HepG2 (cell line): Measurements from ENCODE around the gene PKP3. TPM values are rescaled to one million over a fixed set of nuclear protein-coding genes. Genes with fewer than 3 reads are reported as not detected.

Experiments used
- AHR ChIP-seq: IDR thresholded peaks from 2 replicates; pipeline ENCODE4 v1.6.1; 2018; ENCODE audit warnings: missing genetic modification reagents, missing compliant biosample characterization
- CENPT ChIP-seq: sonication (generic); formaldehyde crosslinking; IDR thresholded peaks from 2 replicates; pipeline ENCODE4 v1.8.0; 2022; ENCODE audit warnings: low read depth, mild to moderate bottlenecking, moderate library complexity, missing genetic modification reagents
- CHD2 ChIP-seq: IDR thresholded peaks from 2 replicates; pipeline ENCODE4 v1.6.1; 2011; ENCODE audit warnings: low read depth, low read length, improper control_type of control experiment
- GATA4 ChIP-seq: sonication (generic); IDR thresholded peaks from 2 replicates; pipeline ENCODE4 v1.6.1; 2016; ENCODE audit warnings: antibody characterized with exemption, low read depth, borderline replicate concordance
- KDM5A ChIP-seq: fragments of 200-600 bp; sonication (generic); IDR thresholded peaks from 2 replicates; pipeline ENCODE4 v1.7.0; 2018; ENCODE audit warnings: antibody characterized with exemption, mild to moderate bottlenecking, low read length, borderline replicate concordance
- NFKBIZ ChIP-seq: IDR thresholded peaks from 2 replicates; pipeline ENCODE4 v1.6.1; 2018; ENCODE audit warnings: missing genetic modification reagents, missing compliant biosample characterization
- PCBP1 ChIP-seq: fragments of 200-400 bp; formaldehyde crosslinking; IDR thresholded peaks from 2 replicates; pipeline ENCODE4 v1.6.1; 2017; ENCODE audit warnings: mild to moderate bottlenecking, low read depth, low read length, borderline replicate concordance
- SSRP1 ChIP-seq: IDR thresholded peaks from 2 replicates; pipeline ENCODE4 v1.6.1; 2016; ENCODE audit warnings: control low read depth
- ZFP36L1 ChIP-seq: sonication (generic); formaldehyde crosslinking; IDR thresholded peaks from 2 replicates; pipeline ENCODE4 v1.8.0; 2022; ENCODE audit warnings: mild to moderate bottlenecking, missing genetic modification reagents, moderate library complexity
- ZFX ChIP-seq: sonication (generic); formaldehyde crosslinking; IDR thresholded peaks from 2 replicates; pipeline ENCODE4 v1.4.0; 2020; ENCODE audit warnings: mild to moderate bottlenecking, low read depth, missing genetic modification reagents, moderate library complexity
- ZNF138 ChIP-seq: sonication (generic); formaldehyde crosslinking; IDR thresholded peaks from 2 replicates; pipeline ENCODE4 v1.5.0; 2020; ENCODE audit warnings: mild to moderate bottlenecking, low read depth, missing genetic modification reagents
- ZNF547 ChIP-seq: sonication (generic); formaldehyde crosslinking; IDR thresholded peaks from 2 replicates; pipeline ENCODE4 v1.5.1; 2020; ENCODE audit warnings: mild to moderate bottlenecking, missing genetic modification reagents
- polyA plus RNA-seq, 8 experiments: library from polyadenylated mRNA; depleted of rRNA in 3 of 8; stranded (reverse) in 7 of 8; unstranded in 1 of 8; fragments of >200 nt; fragmentation: Illumina TruSeq in 4 of 8; extraction: Trizol in 4 of 8; gene quantifications; 2 replicates each; pipeline versions ENCODE4 v1.2.1 to v1.2.3, GENCODE V29; 2011 to 2016; ENCODE audit warnings: low read depth in 4 of 8, missing spikeins in 1 of 8, mixed read lengths in 1 of 8; ENCODE audit not compliant: insufficient read depth in 1 of 8
- total RNA-seq, 5 experiments: library from RNA; depleted of rRNA; stranded (reverse); fragments of >200 nt; fragmentation: Illumina TruSeq; extraction: Trizol; gene quantifications; 2 replicates each; pipeline ENCODE4 v1.2.3, GENCODE V29; 2016; ENCODE audit warnings: low read depth in 1 of 5
- TF ChIP-seq, protein P1 (sequence below): IDR thresholded peaks from 2 replicates; pipeline ENCODE4 v1.6.1; 2016
- TF ChIP-seq, protein P2 (sequence below): sonication (generic); formaldehyde crosslinking; IDR thresholded peaks from 2 replicates; pipeline ENCODE4 v1.9.0; 2021; ENCODE audit warnings: mild to moderate bottlenecking, missing genetic modification reagents
- TF ChIP-seq, protein P3 (sequence below), 2 experiments: sonication (generic) in 1 of 2; formaldehyde crosslinking in 1 of 2; IDR thresholded peaks; 2 replicates each; pipeline versions ENCODE4 v1.6.1 to v1.9.0; 2014 to 2022; ENCODE audit warnings: antibody characterized with exemption in 1 of 2, borderline replicate concordance in 1 of 2, inconsistent platforms in 1 of 2, low read depth in 1 of 2, missing genetic modification reagents in 1 of 2

Gene PKP3
- total and polyA plus RNA-seq, 2 of the 13 experiments (the other 11 are each of a cell fraction or from before 2014, with no cell fraction given): 18.0 to 28.7 TPM

DNA sequence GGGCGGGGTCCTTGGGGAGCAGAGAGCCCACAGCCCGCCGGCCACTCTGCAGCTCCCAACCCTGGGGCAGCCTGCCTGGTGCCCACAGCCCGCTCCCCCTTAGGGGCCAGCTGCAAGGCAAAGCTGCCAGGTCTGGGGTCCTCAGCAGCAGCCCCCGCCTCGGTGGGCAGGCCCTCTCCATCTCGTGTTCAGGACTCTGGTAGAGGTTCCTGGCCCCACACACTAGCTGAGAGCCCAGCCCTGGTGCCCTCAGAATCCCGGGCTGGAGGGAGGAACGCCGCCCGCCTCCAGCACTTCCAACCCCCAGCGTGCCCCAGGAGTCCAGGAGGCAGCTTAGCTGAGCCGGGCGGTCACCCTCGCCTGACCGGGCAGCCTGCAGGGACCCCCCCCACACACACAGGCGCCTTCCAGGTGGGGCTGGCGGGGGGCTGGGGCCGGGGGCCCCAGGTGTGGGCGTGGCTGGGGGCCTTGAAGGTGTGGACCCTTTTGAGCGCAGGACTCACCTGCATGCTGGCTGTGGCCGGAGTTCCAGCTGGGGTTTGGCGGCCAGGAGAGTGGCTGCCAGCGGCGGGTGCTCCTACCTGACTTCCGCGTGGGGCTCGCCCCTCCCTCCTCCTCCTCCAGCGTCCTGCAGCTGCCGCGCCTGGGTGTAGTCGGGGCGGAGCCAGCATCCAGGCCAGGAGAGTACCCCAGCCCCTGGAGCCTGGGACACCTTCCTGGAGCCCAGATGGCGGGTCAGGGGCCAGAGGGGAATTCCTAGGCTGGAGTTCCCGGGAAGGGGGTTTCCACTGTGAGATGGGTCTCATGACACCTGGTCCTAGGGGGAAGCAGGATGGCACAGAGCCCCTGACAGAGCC lies 47.6 kb downstream of the PKP3 start, which contains the start of gene ANO9 (continued):
- TF ChIP-seq AHR (CRISPR knock-in tag) (no peak), ZFX (CRISPR knock-in tag) (no peak), KDM5A (no peak), ZFP36L1 (CRISPR knock-in tag) (no peak), CHD2 (no peak), ZNF138 (no peak), NFKBIZ (CRISPR knock-in tag) (no peak), PCBP1 (0 out of 2 replicates have a peak, but pooled peaks have one; percentile 8), CENPT (no peak), ZNF547 (CRISPR knock-in tag) (no peak), GATA4 (no peak), SSRP1 (no peak)
- TF ChIP-seq, protein P1, sequence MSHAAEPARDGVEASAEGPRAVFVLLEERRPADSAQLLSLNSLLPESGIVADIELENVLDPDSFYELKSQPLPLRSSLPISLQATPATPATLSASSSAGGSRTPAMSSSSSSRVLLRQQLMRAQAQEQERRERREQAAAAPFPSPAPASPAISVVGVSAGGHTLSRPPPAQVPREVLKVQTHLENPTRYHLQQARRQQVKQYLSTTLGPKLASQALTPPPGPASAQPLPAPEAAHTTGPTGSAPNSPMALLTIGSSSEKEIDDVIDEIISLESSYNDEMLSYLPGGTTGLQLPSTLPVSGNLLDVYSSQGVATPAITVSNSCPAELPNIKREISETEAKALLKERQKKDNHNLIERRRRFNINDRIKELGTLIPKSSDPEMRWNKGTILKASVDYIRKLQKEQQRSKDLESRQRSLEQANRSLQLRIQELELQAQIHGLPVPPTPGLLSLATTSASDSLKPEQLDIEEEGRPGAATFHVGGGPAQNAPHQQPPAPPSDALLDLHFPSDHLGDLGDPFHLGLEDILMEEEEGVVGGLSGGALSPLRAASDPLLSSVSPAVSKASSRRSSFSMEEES (CRISPR knock-in tag): no peak
- TF ChIP-seq, protein P2, sequence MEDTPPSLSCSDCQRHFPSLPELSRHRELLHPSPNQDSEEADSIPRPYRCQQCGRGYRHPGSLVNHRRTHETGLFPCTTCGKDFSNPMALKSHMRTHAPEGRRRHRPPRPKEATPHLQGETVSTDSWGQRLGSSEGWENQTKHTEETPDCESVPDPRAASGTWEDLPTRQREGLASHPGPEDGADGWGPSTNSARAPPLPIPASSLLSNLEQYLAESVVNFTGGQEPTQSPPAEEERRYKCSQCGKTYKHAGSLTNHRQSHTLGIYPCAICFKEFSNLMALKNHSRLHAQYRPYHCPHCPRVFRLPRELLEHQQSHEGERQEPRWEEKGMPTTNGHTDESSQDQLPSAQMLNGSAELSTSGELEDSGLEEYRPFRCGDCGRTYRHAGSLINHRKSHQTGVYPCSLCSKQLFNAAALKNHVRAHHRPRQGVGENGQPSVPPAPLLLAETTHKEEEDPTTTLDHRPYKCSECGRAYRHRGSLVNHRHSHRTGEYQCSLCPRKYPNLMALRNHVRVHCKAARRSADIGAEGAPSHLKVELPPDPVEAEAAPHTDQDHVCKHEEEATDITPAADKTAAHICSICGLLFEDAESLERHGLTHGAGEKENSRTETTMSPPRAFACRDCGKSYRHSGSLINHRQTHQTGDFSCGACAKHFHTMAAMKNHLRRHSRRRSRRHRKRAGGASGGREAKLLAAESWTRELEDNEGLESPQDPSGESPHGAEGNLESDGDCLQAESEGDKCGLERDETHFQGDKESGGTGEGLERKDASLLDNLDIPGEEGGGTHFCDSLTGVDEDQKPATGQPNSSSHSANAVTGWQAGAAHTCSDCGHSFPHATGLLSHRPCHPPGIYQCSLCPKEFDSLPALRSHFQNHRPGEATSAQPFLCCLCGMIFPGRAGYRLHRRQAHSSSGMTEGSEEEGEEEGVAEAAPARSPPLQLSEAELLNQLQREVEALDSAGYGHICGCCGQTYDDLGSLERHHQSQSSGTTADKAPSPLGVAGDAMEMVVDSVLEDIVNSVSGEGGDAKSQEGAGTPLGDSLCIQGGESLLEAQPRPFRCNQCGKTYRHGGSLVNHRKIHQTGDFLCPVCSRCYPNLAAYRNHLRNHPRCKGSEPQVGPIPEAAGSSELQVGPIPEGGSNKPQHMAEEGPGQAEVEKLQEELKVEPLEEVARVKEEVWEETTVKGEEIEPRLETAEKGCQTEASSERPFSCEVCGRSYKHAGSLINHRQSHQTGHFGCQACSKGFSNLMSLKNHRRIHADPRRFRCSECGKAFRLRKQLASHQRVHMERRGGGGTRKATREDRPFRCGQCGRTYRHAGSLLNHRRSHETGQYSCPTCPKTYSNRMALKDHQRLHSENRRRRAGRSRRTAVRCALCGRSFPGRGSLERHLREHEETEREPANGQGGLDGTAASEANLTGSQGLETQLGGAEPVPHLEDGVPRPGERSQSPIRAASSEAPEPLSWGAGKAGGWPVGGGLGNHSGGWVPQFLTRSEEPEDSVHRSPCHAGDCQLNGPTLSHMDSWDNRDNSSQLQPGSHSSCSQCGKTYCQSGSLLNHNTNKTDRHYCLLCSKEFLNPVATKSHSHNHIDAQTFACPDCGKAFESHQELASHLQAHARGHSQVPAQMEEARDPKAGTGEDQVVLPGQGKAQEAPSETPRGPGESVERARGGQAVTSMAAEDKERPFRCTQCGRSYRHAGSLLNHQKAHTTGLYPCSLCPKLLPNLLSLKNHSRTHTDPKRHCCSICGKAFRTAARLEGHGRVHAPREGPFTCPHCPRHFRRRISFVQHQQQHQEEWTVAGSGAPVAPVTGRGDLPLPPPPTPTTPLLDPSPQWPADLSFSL (CRISPR knock-in tag): no peak
- TF ChIP-seq, protein P3, sequence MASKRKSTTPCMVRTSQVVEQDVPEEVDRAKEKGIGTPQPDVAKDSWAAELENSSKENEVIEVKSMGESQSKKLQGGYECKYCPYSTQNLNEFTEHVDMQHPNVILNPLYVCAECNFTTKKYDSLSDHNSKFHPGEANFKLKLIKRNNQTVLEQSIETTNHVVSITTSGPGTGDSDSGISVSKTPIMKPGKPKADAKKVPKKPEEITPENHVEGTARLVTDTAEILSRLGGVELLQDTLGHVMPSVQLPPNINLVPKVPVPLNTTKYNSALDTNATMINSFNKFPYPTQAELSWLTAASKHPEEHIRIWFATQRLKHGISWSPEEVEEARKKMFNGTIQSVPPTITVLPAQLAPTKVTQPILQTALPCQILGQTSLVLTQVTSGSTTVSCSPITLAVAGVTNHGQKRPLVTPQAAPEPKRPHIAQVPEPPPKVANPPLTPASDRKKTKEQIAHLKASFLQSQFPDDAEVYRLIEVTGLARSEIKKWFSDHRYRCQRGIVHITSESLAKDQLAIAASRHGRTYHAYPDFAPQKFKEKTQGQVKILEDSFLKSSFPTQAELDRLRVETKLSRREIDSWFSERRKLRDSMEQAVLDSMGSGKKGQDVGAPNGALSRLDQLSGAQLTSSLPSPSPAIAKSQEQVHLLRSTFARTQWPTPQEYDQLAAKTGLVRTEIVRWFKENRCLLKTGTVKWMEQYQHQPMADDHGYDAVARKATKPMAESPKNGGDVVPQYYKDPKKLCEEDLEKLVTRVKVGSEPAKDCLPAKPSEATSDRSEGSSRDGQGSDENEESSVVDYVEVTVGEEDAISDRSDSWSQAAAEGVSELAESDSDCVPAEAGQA (IDR thresholded peaks at IDR 0.05; ENCODE audit: low read depth): no peak
- TF ChIP-seq, protein P3 (CRISPR knock-in tag; IDR thresholded peaks at IDR 0.05; ENCODE audit: borderline replicate concordance): no peak
